Brain microvascular endothelial cell (primary cell): ENCODE results near the gene TNPO1.

Experiments
- DNase-seq: peaks from one replicate; pipeline ENCODE4 v3.0.0-alpha.2; 2020
- H3K27ac ChIP-seq: fragments of 250-450 bp; sonication (Bioruptor Pico); 2 replicates; pipeline ENCODE4 v1.5.1; 2020; ENCODE audit warnings: mild to moderate bottlenecking, moderate library complexity
- H3K27me3 ChIP-seq: fragments of 250-450 bp; sonication (Bioruptor Pico); replicated peaks from 2 replicates; pipeline ENCODE4 v1.5.1; 2020; ENCODE audit warnings: mild to moderate bottlenecking
- H3K36me3 ChIP-seq: fragments of 250-450 bp; sonication (Bioruptor Pico); replicated peaks from 2 replicates; pipeline ENCODE4 v1.5.1; 2020; ENCODE audit warnings: mild to moderate bottlenecking
- H3K4me3 ChIP-seq: 2 replicates; pipeline ENCODE4 v1.5.1; 2011; ENCODE audit warnings: low read depth, mild to moderate bottlenecking, control low read depth, low read length, moderate library complexity
- in situ Hi-C: cut with HindIII; loops from 2 replicates; pipeline ENCODE4 v1.10.0; 2017; ENCODE audit warnings: low sequenced_read_pairs, low pct_ligation_motif_present
- TF ChIP-seq, protein P1 (sequence below): IDR thresholded peaks from 2 replicates; pipeline ENCODE4 v1.5.1; 2011; ENCODE audit warnings: low read depth, mild to moderate bottlenecking, moderate library complexity, low read length, control low read depth, inconsistent platforms; ENCODE audit errors: missing control alignments

TNPO1 gene

DNA sequence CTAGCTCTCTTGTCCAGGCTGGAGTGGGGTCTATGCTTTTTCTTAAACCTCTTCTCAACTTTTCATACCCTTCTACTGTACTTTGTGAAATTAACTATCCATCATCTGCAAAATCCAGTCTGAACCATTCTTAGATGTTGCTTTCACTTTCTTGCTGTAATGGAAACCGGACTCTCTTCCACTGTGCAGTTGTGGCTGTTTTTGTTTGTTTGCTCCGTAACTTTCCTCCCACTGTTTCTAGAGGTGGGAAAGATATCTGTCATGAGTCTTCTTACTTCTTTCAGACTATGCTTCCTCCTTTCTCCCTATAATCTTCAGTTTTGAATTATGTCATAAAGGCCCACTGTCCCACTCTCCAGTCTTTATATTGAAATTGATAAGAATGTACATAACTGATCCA is 6.5 kb downstream of the TNPO1 start:
- H3K4me3 ChIP-seq = no peak overlapping the region
- no peaks in the 10 kb centered on the region for H3K27me3 ChIP-seq
- DNase-seq = no peak
- no peak overlapping the region for H3K27ac ChIP-seq
- in situ Hi-C loops = no loop called here
- TF ChIP-seq, protein P1, sequence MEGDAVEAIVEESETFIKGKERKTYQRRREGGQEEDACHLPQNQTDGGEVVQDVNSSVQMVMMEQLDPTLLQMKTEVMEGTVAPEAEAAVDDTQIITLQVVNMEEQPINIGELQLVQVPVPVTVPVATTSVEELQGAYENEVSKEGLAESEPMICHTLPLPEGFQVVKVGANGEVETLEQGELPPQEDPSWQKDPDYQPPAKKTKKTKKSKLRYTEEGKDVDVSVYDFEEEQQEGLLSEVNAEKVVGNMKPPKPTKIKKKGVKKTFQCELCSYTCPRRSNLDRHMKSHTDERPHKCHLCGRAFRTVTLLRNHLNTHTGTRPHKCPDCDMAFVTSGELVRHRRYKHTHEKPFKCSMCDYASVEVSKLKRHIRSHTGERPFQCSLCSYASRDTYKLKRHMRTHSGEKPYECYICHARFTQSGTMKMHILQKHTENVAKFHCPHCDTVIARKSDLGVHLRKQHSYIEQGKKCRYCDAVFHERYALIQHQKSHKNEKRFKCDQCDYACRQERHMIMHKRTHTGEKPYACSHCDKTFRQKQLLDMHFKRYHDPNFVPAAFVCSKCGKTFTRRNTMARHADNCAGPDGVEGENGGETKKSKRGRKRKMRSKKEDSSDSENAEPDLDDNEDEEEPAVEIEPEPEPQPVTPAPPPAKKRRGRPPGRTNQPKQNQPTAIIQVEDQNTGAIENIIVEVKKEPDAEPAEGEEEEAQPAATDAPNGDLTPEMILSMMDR = no peak
- H3K36me3 ChIP-seq = no peaks in the 10 kb centered on the region

DNA sequence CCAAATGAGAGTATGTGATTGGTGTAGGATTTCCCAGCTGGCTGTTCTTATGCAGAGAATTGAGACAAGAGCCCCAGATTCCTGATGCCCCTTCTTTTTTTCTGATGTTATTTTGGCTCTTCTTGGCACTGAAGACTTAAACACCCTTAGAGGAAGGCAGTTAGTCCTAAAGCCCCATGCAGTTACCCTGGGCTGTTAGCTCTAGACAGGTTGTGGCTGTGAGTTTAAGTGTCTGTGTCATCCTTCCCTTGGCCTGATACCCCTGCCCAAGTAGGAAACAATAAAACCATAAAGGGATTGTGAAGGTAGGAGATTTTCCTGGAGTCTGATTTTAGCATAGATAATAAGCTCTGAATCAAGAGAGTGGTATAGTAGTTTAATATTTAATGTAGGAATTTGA is 13.2 kb downstream of the TNPO1 start:
- in situ Hi-C loops = loop anchor here (25.0 kb wide), 1 partner anchor 467 kb away; no protein-coding TSS in a partner anchor
- no peaks in the 10 kb centered on the region for H3K27me3 ChIP-seq
- H3K4me3 ChIP-seq = no peak overlapping the region
- TF ChIP-seq, protein P1 = no peak
- no peak overlapping the region for H3K27ac ChIP-seq
- no peak for DNase-seq
- H3K36me3 ChIP-seq = no peaks in the 10 kb centered on the region

DNA sequence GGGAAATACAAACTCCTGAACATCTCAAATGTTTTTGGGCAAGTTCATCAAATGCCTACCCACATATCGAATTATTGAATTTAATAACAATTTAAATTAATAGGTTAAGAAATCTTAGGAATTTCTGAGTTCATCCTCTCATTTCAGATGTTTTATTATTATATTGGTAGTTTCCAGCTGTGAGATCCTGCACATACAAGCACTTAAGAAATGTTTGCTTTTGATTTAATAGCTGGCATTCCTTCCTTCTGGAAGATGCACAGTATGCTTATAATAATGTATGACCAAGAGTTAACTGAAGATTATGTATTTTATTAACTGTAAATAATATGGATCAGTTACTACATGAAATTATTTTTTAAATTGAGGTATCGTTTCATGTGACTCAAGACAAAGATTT is 13.9 kb downstream of the TNPO1 start:
- Histone ChIP-seq H3K4me3 (no peak overlapping the region), H3K27ac (no peak overlapping the region), H3K36me3 (no peaks in the 10 kb centered on the region), H3K27me3 (no peaks in the 10 kb centered on the region)
- DNase-seq = no peak
- TF ChIP-seq, protein P1 = no peak
- in situ Hi-C loops = loop anchor here (25.0 kb wide), 1 partner anchor 468 kb away; no protein-coding TSS in a partner anchor

- TF ChIP-seq, protein P1 = no peak
- H3K36me3 ChIP-seq = no peaks in the 10 kb centered on the region
These were observed 15.2 kb downstream of the TNPO1 start for GRCh38 chr5:72831685-72832084.

GRCh38 chr5:72834924-72835323 is 18.5 kb downstream of the TNPO1 start:
- H3K27ac ChIP-seq = no peak overlapping the region
- no peak overlapping the region for H3K4me3 ChIP-seq
- no peaks in the 10 kb centered on the region for H3K36me3 ChIP-seq
- H3K27me3 ChIP-seq = no peaks in the 10 kb centered on the region
- TF ChIP-seq, protein P1 = no peak
- in situ Hi-C loops = loop anchor here (25.0 kb wide), 1 partner anchor 473 kb away; no protein-coding TSS in a partner anchor
- DNase-seq = no peak

More at GRCh38 chr5:72831685-72832084, 15.2 kb downstream of the TNPO1 start:
- no peaks in the 10 kb centered on the region for H3K27me3 ChIP-seq
- in situ Hi-C loops = loop anchor here (25.0 kb wide), 1 partner anchor 469 kb away; no protein-coding TSS in a partner anchor
- no peak for DNase-seq
- H3K27ac ChIP-seq = no peak overlapping the region
- H3K4me3 ChIP-seq = no peak overlapping the region

GRCh38 chr5:72835633-72836032 is 19.2 kb downstream of the TNPO1 start:
- H3K27ac ChIP-seq = no peak overlapping the region
- H3K36me3 ChIP-seq = no peaks in the 10 kb centered on the region
- TF ChIP-seq, protein P1 = no peak
- no peak overlapping the region for H3K4me3 ChIP-seq
- no peak for DNase-seq
- in situ Hi-C loops = loop anchor here (25.0 kb wide), 1 partner anchor 473 kb away; no protein-coding TSS in a partner anchor
- H3K27me3 ChIP-seq = no peaks in the 10 kb centered on the region
